Peyer's patch (tissue), 4 donors: ENCODE results near the gene CEL.

Experiments
- CTCF ChIP-seq, 6 experiments: fragments of 450-650 bp in 4 of 6; fragments of 200-600 bp in 2 of 6; sonication (generic) in 1 of 6; IDR thresholded peaks; one replicate each; pipeline ENCODE4 v1.5.1; 2017 to 2019; ENCODE audit warnings: antibody characterized with exemption in 6 of 6, mild to moderate bottlenecking in 3 of 6, moderate library complexity in 1 of 6
- POLR2A ChIP-seq, 2 donors: fragments of 450-650 bp; IDR thresholded peaks; one replicate each; pipeline ENCODE4 v1.5.1; 2017; ENCODE audit warnings: antibody characterized with exemption in 2 of 2, mild to moderate bottlenecking in 2 of 2, moderate library complexity in 2 of 2

DNA sequence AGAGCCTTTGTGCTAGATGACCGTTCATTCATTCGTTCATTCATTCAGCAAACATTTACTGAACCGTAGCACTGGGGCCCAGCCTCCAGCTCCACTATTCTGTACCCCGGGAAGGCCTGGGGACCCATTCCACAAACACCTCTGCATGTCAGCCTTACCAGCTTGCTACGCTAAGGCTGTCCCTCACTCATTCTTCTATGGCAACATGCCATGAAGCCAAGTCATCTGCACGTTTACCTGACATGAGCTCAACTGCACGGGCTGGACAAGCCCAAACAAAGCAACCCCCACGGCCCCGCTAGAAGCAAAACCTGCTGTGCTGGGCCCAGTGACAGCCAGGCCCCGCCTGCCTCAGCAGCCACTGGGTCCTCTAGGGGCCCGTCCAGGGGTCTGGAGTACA lies 6.0 kb downstream of the CEL start:
- TF ChIP-seq CTCF (IDR thresholded peaks at IDR 0.05) (no peak), POLR2A (IDR thresholded peaks at IDR 0.05) (no peak)
